HG03103 (cell line): ENCODE results near the gene MS4A2.
"Not testable (repeated sequence)": the region's sequence is repeated elsewhere in the genome, so short reads cannot be mapped to it uniquely, and the experiment has no call there.

Experiments used
- ATAC-seq: cut with Tn5 transposase; IDR thresholded peaks from one replicate; pipeline ENCODE4 v1.9.1; 2021; ENCODE audit warnings: low read depth; ENCODE audit not compliant: unreplicated experiment

The MS4A2 gene

DNA sequence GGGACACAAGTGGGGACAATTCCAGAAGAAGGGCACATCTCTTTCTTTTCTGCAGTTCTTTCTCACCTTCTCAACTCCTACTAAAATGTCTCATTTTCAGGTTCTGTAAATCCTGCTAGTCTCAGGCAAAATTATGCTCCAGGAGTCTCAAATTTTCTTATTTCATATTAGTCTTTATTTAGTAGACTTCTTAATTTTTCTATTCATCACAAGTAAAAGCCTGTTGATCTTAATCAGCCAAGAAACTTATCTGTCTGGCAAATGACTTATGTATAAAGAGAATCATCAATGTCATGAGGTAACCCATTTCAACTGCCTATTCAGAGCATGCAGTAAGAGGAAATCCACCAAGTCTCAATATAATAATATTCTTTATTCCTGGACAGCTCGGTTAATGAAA lies at the start of gene MS4A2:
MS4A2 (plus strand) TSS at position 301 of the 400 bp plus-strand sequence. CDS start 102 bp downstream, outside the sequence.
- no peak for ATAC-seq

GRCh38 chr11:60040109-60040508 lies 48.4 kb upstream of the MS4A2 start, which contains the start of gene OOSP2:
Gene OOSP2, plus strand, starts transcription at chr11:60040409. Its CDS starts 51 bp downstream, at chr11:60040460.
- no peak for ATAC-seq

DNA sequence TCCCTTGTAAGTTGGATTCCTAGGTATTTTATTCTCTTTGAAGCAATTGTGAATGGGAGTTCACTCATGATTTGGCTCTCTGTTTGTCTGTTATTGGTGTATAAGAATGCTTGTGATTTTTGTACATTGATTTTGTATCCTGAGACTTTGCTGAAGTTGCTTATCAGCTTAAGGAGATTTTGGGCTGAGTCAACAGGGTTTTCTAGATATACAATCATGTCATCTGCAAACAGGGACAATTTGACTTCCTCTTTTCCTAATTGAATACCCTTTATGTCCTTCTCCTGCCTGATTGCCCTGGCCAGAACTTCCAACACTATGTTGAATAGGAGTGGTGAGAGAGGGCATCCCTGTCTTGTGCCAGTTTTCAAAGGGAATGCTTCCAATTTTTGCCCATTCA lies 38.0 kb upstream of the MS4A2 start:
- not testable (repeated sequence) for ATAC-seq

- ATAC-seq = not testable (repeated sequence)
These were observed 37.6 kb upstream of the MS4A2 start for GRCh38 chr11:60050839-60051238.

DNA sequence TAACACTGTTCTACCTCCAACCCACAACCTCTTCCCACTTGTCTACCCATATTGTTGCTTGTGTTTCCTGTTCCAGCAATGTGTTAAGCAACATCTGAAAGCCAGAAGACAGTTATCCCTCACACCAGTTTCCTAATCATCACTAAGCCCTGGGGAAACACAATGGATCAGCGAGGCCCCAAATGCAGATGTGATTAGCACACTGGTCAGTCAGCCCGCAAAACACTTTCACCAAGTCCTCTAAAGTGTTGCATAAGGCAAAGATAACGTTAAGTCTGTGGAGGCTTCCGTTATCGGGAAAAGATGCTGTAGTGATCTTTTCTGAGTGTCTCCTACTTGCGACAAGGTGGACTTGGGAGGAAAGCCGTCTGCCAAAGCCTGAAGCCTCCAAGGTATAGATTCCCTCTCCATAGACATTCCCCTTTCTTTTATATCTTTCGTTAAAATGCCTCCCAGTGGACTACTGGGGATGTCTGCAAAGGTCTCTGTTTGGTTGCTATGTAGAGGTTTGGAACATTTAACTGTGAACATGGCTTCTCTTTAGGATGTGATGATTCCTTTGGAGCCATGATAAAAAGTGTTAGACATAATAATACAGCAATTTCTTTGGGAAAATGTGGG lies 32.0 kb upstream of the MS4A2 start, which contains the start of gene MS4A3:
MS4A3 (plus strand) TSS at position 317 of the 621 bp plus-strand sequence. CDS start 4,496 bp downstream, outside the sequence.
- no peak for ATAC-seq

GRCh38 chr11:60059052-60059451 lies 29.4 kb upstream of the MS4A2 start:
- no peak for ATAC-seq

- ATAC-seq = no peak
These were observed 28.8 kb upstream of the MS4A2 start for GRCh38 chr11:60059521-60060240.

DNA sequence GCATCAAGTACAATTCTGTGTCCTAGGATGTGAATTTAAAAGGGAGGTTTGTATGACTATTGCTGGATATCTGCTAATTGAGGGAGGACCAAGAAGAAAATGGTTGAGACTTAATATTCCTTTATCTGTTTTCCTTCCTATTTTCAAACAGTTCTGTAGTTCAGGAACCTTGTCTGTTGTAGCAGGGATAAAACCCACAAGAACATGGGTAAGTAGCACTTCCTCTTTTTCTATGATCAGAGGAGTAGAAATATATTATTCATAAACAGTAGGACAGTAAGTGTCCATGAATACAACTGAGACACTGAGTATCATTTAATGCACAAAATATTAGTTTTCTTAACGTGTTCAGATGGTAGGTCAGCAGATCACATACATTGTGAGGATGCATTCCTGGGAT lies 24.4 kb upstream of the MS4A2 start:
- ATAC-seq = no peak

- ATAC-seq = no peak
These were observed 22.7 kb upstream of the MS4A2 start for GRCh38 chr11:60065801-60066200.

DNA sequence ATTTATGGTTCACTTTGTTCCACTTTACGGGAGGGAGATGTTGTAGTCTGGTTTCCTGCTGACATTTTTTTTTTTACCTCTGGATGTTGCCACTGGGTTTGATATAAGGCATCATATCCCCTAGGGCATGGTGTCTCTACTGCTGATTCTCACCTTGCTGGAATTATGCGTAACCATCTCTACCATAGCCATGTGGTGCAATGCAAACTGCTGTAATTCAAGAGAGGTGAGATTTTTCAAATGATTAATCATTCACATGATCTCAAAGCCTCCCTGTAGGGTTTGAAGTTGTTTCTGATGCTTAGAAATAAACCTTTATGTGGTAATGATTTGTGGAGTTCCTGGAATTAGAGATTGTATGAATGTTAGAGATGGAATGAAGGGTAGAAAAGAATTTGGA lies 19.0 kb upstream of the MS4A2 start:
- ATAC-seq = no peak

DNA sequence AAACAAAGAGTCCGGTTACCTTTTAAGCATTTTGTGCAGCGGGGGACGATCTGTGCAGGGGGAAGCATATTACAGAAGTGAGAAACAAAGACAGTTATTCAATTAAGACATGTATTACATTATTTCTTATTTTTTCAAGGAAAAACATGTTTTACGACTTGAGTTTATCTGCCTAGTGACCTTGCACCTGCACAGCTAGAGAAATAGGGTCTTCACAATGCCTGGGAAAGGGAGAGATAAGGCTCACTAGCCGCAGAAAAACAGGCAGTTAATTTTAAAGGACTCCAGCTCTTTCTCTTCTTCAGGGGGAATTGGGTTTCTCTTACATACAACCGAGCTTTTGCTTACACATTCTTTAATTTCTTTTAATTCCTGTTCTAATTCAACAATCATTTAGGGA lies 16.8 kb upstream of the MS4A2 start:
- not testable (repeated sequence) for ATAC-seq

- ATAC-seq = no peak
These were observed 11.1 kb upstream of the MS4A2 start for GRCh38 chr11:60077216-60077817.

DNA sequence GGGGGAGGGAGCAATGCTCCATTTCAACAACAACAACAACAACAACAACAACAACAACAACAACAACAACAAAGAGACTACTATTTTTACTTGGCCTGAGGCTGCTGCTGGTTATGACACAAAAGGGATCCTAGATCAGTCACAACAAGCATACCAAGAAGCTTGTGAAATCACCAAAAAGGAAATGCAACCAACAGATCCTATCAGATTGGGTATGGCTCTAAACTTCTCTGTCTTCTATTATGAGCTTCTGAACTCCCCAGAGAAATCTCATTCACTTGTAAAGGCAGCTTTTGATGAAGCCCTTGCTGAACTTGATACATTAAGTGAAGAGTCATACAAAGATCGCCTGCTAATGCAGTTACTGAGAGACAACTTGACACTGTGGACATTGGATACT lies 10.5 kb upstream of the MS4A2 start:
- ATAC-seq = no peak

- ATAC-seq = no peak
These were observed 9.7 kb upstream of the MS4A2 start for GRCh38 chr11:60078745-60079144.

GRCh38 chr11:60080535-60080934 lies 7.9 kb upstream of the MS4A2 start:
- no peak for ATAC-seq

DNA sequence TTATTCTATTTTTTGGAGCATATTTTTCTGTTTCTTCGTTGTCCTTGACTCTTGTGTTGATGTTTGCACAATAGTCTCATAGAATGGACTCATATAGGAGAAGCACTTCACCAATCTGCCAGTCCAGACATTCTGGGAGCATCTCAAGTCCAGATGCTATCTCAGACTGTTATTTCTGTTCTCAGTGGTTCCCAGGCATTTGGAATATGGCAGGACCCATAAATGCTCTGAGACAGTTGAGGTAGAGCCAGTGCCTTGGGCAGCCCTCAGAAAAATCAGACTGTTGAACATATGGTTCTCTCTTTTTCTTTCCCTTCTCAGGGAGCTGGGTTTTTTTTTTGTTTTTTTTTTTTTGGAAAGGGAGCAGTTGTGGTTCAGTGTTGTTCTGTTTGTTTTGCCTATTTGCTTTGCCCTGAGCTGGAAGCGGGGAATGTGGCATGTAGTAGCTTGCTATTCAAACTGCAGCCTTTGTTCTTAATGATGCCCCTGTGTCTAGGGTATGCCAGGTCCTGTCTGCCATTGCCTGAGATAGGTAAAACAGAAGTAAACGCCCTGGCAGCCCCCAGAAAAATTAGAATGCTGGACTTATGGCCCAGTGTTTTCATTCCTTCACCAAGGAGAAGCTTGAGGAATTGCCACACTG lies 3.7 kb upstream of the MS4A2 start:
- ATAC-seq = no peak

DNA sequence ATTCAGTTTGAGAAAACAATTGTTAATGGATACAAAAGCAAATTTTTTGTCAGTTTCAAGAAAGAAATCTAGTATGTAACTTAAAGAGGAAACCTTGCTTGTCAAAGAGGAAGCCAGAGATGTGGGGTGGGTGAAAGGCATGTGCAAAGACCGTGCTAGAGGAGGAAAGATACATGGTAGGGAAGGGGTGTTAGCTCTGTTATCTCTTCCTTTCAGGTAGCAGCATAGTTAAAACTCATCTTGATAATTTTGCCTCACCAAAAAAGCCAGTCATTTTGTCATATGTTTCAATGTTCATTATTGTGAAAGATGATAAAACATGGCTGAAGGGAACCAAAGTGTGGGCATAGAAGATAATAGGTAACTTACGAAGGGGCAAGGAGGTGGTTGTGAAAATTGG lies 2.6 kb upstream of the MS4A2 start:
- ATAC-seq = no peak

DNA sequence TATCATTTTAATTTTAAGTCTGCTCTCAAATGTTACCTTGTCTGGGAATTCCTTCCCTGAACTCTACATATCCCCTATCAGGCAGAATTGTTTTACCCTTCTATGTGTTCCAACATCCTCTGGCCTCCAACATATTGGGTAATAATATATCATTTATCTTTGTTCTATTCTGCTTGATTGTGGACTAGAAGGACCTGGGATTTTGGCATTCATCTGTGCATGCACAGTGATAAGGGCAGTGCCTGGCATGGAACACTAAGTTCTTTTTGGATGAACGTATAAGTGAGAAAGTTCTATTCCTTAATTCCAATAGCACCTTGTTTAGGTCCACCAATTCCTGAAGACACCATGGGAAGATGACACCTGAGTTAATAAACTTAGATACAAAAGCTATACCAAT lies 1.2 kb upstream of the MS4A2 start:
- no peak for ATAC-seq

GRCh38 chr11:60095477-60096120 lies 7.1 kb downstream of the MS4A2 start:
- no peak for ATAC-seq

DNA sequence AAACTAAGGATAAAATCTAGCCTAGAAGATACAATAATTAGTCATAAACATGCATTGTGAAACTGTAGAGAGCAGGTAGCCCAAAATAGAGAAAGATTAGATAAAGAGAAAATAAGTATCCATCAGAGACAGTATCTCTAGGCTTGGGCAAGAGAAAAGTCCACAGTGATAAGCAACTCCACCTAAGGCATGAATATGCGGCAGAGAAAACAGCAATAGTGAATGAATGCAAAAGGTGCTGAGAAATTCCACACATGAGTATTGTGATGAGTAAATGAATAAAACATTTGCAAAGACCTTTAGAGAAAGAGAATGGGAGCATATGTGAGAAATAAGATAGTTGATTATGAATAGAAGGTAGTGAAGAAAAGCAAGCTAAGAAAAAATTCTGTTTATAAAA lies 8.7 kb downstream of the MS4A2 start:
- no peak for ATAC-seq

- no peak for ATAC-seq
These were observed 10.0 kb downstream of the MS4A2 start for GRCh38 chr11:60098508-60098907.
